H4 (cell line): ENCODE results near the gene RNU1-1. TPM values are rescaled to one million over a fixed set of nuclear protein-coding genes. Genes with fewer than 3 reads are reported as not detected.

ENCODE experiments used
- total RNA-seq: library from RNA; depleted of rRNA; stranded (reverse); fragments of >200 nt; shearing (Covaris generic); gene quantifications from 2 replicates; pipeline ENCODE4 v1.2.3, GENCODE V29; 2014; rRNA removed

RNU1-1 gene
- total RNA-seq, 1 experiment from 2014 or later: not detected

Other genes with a start within 250 kb of the RNU1-1 start
- 9.6 and 11.4 TPM in 2 replicates for gene FBXO42, start 161.8 kb downstream of the RNU1-1 start, total RNA-seq
- gene SZRD1, start 147.0 kb downstream of the RNU1-1 start, total RNA-seq: 60.1 and 68.0 TPM in 2 replicates
- not detected in 2 replicates for gene SPATA21, start 76.9 kb downstream of the RNU1-1 start, total RNA-seq
- gene NECAP2, start 73.6 kb downstream of the RNU1-1 start, total RNA-seq: 55.5 and 56.9 TPM in 2 replicates
- gene NBPF1, start 99.3 kb upstream of the RNU1-1 start, total RNA-seq: 20.9 and 24.0 TPM in 2 replicates
- not detected in 2 replicates for gene RNU1-3, start 152.7 kb upstream of the RNU1-1 start, total RNA-seq
- not detected in 2 replicates for gene RNU1-4, start 226.2 kb upstream of the RNU1-1 start, total RNA-seq